Mammary epithelial cell (primary cell): ENCODE data around the gene LBX1.

ENCODE experiments used
- CTCF ChIP-seq, 2 donors: IDR thresholded peaks in 1 of 2; conservative IDR thresholded peaks in 1 of 2; 2 replicates each; pipeline ENCODE4 v1.5.1; 2011 to 2012; ENCODE audit warnings: inconsistent platforms in 2 of 2, low read length in 2 of 2, mild to moderate bottlenecking in 2 of 2, control low read depth in 1 of 2, low read depth in 1 of 2; ENCODE audit not compliant: insufficient read depth in 1 of 2; ENCODE audit errors: extremely low read depth in 1 of 2
- EZH2 ChIP-seq: IDR thresholded peaks from 2 replicates; pipeline ENCODE4 v1.6.1; 2012; ENCODE audit warnings: low read length, inconsistent platforms, borderline replicate concordance

GRCh38 chr10:101216207-101217043 is 12.8 kb downstream of the LBX1 start:
- TF ChIP-seq EZH2 (no peak), CTCF (conservative IDR thresholded peaks at IDR 0.05 in 1 of 2, IDR thresholded peaks at IDR 0.05 in 1 of 2; ENCODE audit: extremely low read depth in 1 of 2, insufficient read depth in 1 of 2, low read depth in 1 of 2, low read length in 2 of 2) (no peak)
